Loucy (cell line): ENCODE results near the gene CUX1.

ENCODE experiments used
- H2AFZ ChIP-seq: fragments of 200-600 bp; sonication (generic); 2 replicates; pipeline ENCODE4 v1.6.0; 2016; ENCODE audit warnings: antibody characterized with exemption, mild to moderate bottlenecking, low read length, moderate library complexity
- H3F3A ChIP-seq: fragments of 200-600 bp; 2 replicates; pipeline ENCODE4 v1.6.0; 2016; ENCODE audit warnings: antibody characterized with exemption, low read depth, mild to moderate bottlenecking
- H3K27me3 ChIP-seq: fragments of 200-600 bp; sonication (generic); 2 replicates; pipeline ENCODE4 v1.6.1; 2014; ENCODE audit warnings: low read length, mild to moderate bottlenecking; ENCODE audit not compliant: insufficient read depth, poor library complexity, severe bottlenecking
- H3K36me3 ChIP-seq: fragments of 200-600 bp; sonication (generic); 2 replicates; pipeline ENCODE4 v1.6.1; 2016; ENCODE audit warnings: low read length; ENCODE audit not compliant: insufficient read depth
- H3K4me1 ChIP-seq: fragments of 200-600 bp; sonication (generic); 2 replicates; pipeline ENCODE4 v1.5.1; 2014; ENCODE audit warnings: low read length, mild to moderate bottlenecking; ENCODE audit not compliant: insufficient read depth, poor library complexity, severe bottlenecking
- H3K4me2 ChIP-seq: fragments of 200-600 bp; sonication (generic); 2 replicates; pipeline ENCODE4 v1.6.0; 2014; ENCODE audit warnings: antibody characterized with exemption, low read length, low read depth, mild to moderate bottlenecking; ENCODE audit not compliant: poor library complexity, severe bottlenecking
- H3K4me3 ChIP-seq: fragments of 200-600 bp; sonication (generic); 2 replicates; pipeline ENCODE4 v1.5.1; 2014; ENCODE audit warnings: low read length, mild to moderate bottlenecking, mixed read lengths; ENCODE audit not compliant: poor library complexity, severe bottlenecking
- H3K79me2 ChIP-seq: fragments of 200-600 bp; sonication (generic); 2 replicates; pipeline ENCODE4 v1.6.1; 2014; ENCODE audit warnings: low read length; ENCODE audit not compliant: insufficient read depth
- H3K9ac ChIP-seq: fragments of 200-600 bp; sonication (generic); 2 replicates; pipeline ENCODE4 v1.6.0; 2014; ENCODE audit warnings: mild to moderate bottlenecking, low read depth, low read length, moderate library complexity; ENCODE audit not compliant: poor library complexity, severe bottlenecking
- H3K9me2 ChIP-seq: fragments of 200-600 bp; sonication (generic); replicated peaks from 2 replicates; pipeline ENCODE4 v1.6.1; 2016; ENCODE audit warnings: low read depth, low read length, mixed read lengths
- H3K9me3 ChIP-seq: fragments of 200-600 bp; sonication (generic); 2 replicates; pipeline ENCODE4 v1.6.1; 2014; ENCODE audit warnings: mild to moderate bottlenecking, antibody characterized with exemption, low read length, low read depth; ENCODE audit not compliant: insufficient read depth
- H4K20me1 ChIP-seq: fragments of 200-600 bp; sonication (generic); 2 replicates; pipeline ENCODE4 v1.6.0; 2014; ENCODE audit warnings: antibody characterized with exemption, low read length, mild to moderate bottlenecking; ENCODE audit not compliant: insufficient read depth, poor library complexity, severe bottlenecking
- CTCF ChIP-seq: fragments of 200-600 bp; sonication (generic); conservative IDR thresholded peaks from 2 replicates; pipeline ENCODE4 v1.5.1; 2014; ENCODE audit warnings: mild to moderate bottlenecking, antibody characterized with exemption, low read length
- EZH2phosphoT487 ChIP-seq: fragments of 200-600 bp; IDR thresholded peaks from 2 replicates; pipeline ENCODE4 v1.6.1; 2018; ENCODE audit warnings: antibody characterized with exemption, mild to moderate bottlenecking, moderate library complexity, borderline replicate concordance

The CUX1 gene

GRCh38 chr7:102019461-102019860 is 202.0 kb downstream of the CUX1 start:
- H3K9ac ChIP-seq = no peak overlapping the region
- no peak overlapping the region for H3K4me2 ChIP-seq
- H3K4me3 ChIP-seq = no peak overlapping the region
- H3K9me3 ChIP-seq = no peaks in the 10 kb centered on the region
- TF ChIP-seq EZH2phosphoT487 (no peak), CTCF (no peak)
- no peaks in the 10 kb centered on the region for H3K27me3 ChIP-seq
- H2AFZ ChIP-seq = no peak overlapping the region
- peaks cover 55% of the 10 kb centered on the region; the same call in 1 of the 2 replicates for H3K79me2 ChIP-seq
- H3K4me1 ChIP-seq = no peaks in the 10 kb centered on the region
- H4K20me1 ChIP-seq = peaks cover 11% of the 10 kb centered on the region
- H3K36me3 ChIP-seq = peaks cover 25% of the 10 kb centered on the region; the same call in 1 of the 2 replicates
- H3F3A ChIP-seq = no peaks in the 10 kb centered on the region
- no peaks in the 10 kb centered on the region for H3K9me2 ChIP-seq

GRCh38 chr7:102021841-102022618 is 204.6 kb downstream of the CUX1 start:
- H3F3A ChIP-seq = no peaks in the 10 kb centered on the region
- H3K9me3 ChIP-seq = no peaks in the 10 kb centered on the region
- TF ChIP-seq EZH2phosphoT487 (no peak), CTCF (no peak)
- H3K4me3 ChIP-seq = no peak overlapping the region
- H3K36me3 ChIP-seq = peaks cover 17% of the 10 kb centered on the region; the same call in 1 of the 2 replicates
- peaks cover 6% of the 10 kb centered on the region for H4K20me1 ChIP-seq
- no peaks in the 10 kb centered on the region for H3K27me3 ChIP-seq
- H3K9ac ChIP-seq = no peak overlapping the region
- H3K9me2 ChIP-seq = no peaks in the 10 kb centered on the region
- no peak overlapping the region for H2AFZ ChIP-seq
- no peaks in the 10 kb centered on the region for H3K4me1 ChIP-seq
- no peak overlapping the region for H3K4me2 ChIP-seq
- peaks cover 49% of the 10 kb centered on the region; the same call in 1 of the 2 replicates for H3K79me2 ChIP-seq

GRCh38 chr7:102024005-102024768 is 206.8 kb downstream of the CUX1 start:
- H3K4me1 ChIP-seq = no peaks in the 10 kb centered on the region
- H3K36me3 ChIP-seq = peaks cover 29% of the 10 kb centered on the region; the same call in 1 of the 2 replicates
- TF ChIP-seq EZH2phosphoT487 = no peak
- no peak for TF ChIP-seq CTCF

More at GRCh38 chr7:102024005-102024768, 206.8 kb downstream of the CUX1 start:
- H3K27me3 ChIP-seq = no peaks in the 10 kb centered on the region
- H3F3A ChIP-seq = no peaks in the 10 kb centered on the region
- peaks cover 40% of the 10 kb centered on the region; the same call in 1 of the 2 replicates for H3K79me2 ChIP-seq
- H3K4me2 ChIP-seq = no peak overlapping the region
- no peak overlapping the region for H2AFZ ChIP-seq
- no peak overlapping the region for H3K4me3 ChIP-seq
- no peaks in the 10 kb centered on the region for H3K9me3 ChIP-seq
- H3K9ac ChIP-seq = no peak overlapping the region
- no peaks in the 10 kb centered on the region for H3K9me2 ChIP-seq
- H4K20me1 ChIP-seq = peaks cover 6% of the 10 kb centered on the region
